ENCODE data around the gene ZFP3. TPM values are rescaled to one million over a fixed set of nuclear protein-coding genes. Genes with fewer than 3 reads are reported as not detected.
"Not testable (repeated sequence)": the region's sequence is repeated elsewhere in the genome, so short reads cannot be mapped to it uniquely, and the experiment has no call there.

ZFP3 gene
- total RNA-seq, 1 donor from 2014 or later: 0.12 TPM

DNA sequence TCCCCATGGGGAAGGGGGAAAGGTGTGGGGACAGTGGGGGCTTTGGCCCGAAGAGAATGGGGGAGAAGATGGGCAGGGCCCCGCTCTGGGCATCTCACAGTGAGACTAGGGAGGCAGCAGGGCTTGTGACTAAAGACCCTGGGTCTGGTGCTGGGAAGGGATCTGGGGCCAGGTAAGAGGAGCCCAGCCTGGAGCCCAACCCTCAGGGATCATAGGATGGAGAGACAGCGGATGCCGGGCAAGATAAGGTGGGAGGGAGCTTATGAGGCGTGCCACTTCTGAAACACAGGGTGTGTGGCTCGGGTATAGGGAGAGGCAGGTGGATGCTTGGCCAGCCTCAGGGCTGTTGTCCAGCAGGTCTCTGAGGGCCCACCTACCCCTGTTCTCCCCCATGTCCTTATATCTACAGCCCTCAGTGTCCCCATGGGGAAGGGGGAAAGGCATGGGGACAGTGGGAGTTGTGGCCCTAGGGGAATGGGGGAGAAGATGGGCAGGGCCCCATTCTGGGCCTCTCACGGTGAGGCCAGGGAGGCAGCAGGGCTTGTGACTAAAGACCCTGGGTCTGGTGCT lies 53.0 kb downstream of the ZFP3 start:
- no peak overlapping the region for H3K4me3 Mint-ChIP-seq
- TF ChIP-seq, protein P1, sequence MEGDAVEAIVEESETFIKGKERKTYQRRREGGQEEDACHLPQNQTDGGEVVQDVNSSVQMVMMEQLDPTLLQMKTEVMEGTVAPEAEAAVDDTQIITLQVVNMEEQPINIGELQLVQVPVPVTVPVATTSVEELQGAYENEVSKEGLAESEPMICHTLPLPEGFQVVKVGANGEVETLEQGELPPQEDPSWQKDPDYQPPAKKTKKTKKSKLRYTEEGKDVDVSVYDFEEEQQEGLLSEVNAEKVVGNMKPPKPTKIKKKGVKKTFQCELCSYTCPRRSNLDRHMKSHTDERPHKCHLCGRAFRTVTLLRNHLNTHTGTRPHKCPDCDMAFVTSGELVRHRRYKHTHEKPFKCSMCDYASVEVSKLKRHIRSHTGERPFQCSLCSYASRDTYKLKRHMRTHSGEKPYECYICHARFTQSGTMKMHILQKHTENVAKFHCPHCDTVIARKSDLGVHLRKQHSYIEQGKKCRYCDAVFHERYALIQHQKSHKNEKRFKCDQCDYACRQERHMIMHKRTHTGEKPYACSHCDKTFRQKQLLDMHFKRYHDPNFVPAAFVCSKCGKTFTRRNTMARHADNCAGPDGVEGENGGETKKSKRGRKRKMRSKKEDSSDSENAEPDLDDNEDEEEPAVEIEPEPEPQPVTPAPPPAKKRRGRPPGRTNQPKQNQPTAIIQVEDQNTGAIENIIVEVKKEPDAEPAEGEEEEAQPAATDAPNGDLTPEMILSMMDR (conservative IDR thresholded peaks at IDR 0.05): no peak
- no peak for DNase-seq (ENCODE audit: low read depth, low spot score)
- H3K9me3 Mint-ChIP-seq: no peaks in the 10 kb centered on the region
- H3K4me1 Mint-ChIP-seq: no peaks in the 10 kb centered on the region
- no peaks in the 10 kb centered on the region for H3K27me3 Mint-ChIP-seq (ENCODE audit: low read depth)
- no peak overlapping the region for H3K27ac Mint-ChIP-seq (ENCODE audit: unreplicated experiment)
- H3K36me3 Mint-ChIP-seq (ENCODE audit: low read depth): no peaks in the 10 kb centered on the region

DNA sequence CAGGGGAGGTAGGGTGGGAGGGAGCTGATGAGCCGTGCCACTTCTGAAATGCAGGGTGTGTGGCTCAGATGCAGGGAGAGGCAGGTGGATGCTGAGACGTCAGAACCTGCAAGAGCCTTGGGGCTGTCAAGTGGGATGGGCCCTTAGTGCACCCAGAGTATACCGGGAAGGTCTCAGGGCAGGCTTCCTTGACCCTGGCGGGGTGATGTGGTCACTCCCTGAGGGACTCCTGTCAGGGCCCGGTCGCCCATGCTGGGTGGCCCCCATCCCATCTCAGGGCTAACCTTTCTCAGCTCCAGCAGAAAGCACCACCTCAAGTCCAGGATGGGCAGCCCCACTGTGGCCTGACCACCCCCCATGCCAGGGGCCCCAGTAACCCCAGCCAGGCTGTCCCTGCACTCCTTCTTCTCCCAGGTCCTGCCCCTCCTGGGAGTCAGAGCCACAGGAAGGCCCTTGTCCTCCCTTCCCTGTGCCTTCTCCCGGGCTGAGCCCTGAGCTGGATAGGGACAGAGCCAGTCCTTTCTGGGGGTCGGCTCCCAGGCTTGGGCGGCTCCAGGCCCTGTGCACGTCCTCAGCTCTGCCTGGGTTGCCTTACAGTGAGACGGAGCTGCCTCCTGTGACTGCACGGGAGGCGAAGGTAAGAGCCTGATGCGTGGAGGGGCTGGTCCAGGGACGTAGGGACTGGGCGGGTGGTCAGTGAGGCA lies 53.7 kb downstream of the ZFP3 start:
- H3K27me3 Mint-ChIP-seq (ENCODE audit: low read depth); H3K9me3 Mint-ChIP-seq; H3K36me3 Mint-ChIP-seq (ENCODE audit: low read depth); H3K4me1 Mint-ChIP-seq; H3K27ac Mint-ChIP-seq (ENCODE audit: unreplicated experiment); H3K4me3 Mint-ChIP-seq; DNase-seq (ENCODE audit: low read depth, low spot score): not testable (repeated sequence)

DNA sequence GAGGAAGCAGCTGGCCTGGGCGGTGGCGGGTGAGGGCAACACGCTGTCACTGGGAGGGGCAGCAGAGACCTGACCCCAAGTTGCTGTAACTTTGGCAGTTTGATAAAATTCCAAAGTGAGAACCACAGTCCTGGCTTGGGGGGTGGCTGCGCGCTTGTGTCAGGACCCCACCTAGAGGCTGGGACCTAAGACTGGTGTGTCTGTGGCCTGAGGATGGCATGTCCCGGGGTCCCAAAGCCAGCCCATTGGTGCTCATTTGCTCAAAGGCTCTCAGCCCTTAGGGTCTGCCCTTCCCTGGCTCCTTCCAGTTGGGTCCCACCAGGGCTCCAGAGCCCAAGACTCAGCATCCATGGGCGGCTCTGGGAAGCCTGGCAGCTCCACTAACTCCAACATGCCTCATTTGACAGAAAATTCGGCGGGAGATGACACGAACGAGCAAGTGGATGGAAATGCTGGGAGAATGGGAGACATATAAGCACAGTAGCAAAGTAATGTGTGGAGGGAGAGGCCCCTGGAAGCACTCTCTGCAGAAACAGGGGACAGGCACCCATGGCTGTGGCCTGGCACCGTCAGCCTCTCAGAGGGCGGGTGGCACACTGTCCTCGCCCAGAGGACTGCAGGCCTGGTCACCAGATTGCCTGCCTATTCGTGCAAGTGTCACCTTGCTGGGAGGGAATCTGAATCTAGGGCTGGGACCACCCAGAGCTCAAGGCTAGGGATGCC lies 54.4 kb downstream of the ZFP3 start:
- H3K9me3 Mint-ChIP-seq; H3K27me3 Mint-ChIP-seq (ENCODE audit: low read depth); H3K36me3 Mint-ChIP-seq (ENCODE audit: low read depth); H3K4me1 Mint-ChIP-seq; DNase-seq (ENCODE audit: low read depth, low spot score); H3K4me3 Mint-ChIP-seq; H3K27ac Mint-ChIP-seq (ENCODE audit: unreplicated experiment): not testable (repeated sequence)

DNA sequence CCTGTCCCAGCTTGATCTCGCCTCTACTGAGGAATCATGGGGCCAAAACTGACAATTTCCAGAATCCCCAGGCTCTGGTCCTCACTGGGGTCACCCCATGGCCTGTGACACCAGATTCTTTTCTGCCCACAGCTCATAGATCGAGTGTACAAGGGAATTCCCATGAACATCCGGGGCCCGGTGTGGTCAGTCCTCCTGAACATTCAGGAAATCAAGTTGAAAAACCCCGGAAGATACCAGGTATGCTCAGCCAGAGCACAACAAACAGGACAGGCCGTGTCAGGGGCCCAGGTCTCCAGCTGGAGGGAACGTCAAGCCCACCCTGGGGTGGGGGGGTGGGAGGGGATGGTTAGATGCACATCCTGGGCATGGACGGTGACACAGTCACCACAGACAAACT lies 55.0 kb downstream of the ZFP3 start:
- no peaks in the 10 kb centered on the region for H3K36me3 Mint-ChIP-seq (ENCODE audit: low read depth)
- no peak overlapping the region for H3K27ac Mint-ChIP-seq (ENCODE audit: unreplicated experiment)
- H3K27me3 Mint-ChIP-seq (ENCODE audit: low read depth): no peaks in the 10 kb centered on the region
- no peaks in the 10 kb centered on the region for H3K4me1 Mint-ChIP-seq
- TF ChIP-seq, protein P1 (conservative IDR thresholded peaks at IDR 0.05): no peak
- DNase-seq (ENCODE audit: low read depth, low spot score): no peak
- H3K4me3 Mint-ChIP-seq: no peak overlapping the region
- no peaks in the 10 kb centered on the region for H3K9me3 Mint-ChIP-seq

DNA sequence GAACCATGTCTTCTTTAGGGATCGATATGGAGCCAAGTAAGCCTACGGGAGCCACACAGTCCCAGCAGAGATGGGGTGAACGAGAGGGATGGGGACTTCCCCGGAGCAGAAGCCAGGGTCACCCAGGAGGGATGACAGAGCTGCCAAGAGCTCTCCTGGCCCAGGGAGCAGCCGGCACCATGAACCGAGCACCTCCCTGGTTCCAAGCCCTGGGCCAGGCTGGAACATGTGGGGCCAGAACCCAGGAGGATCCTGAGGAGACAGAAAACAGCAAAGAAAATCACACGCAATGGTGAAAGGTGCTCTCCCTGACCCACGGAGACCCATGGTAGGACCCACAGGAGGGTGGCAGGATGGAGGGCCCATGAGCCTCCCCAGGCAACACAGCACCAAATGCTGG lies 55.7 kb downstream of the ZFP3 start:
- DNase-seq (ENCODE audit: low read depth, low spot score); H3K4me1 Mint-ChIP-seq; H3K36me3 Mint-ChIP-seq (ENCODE audit: low read depth): not testable (repeated sequence)

DNA sequence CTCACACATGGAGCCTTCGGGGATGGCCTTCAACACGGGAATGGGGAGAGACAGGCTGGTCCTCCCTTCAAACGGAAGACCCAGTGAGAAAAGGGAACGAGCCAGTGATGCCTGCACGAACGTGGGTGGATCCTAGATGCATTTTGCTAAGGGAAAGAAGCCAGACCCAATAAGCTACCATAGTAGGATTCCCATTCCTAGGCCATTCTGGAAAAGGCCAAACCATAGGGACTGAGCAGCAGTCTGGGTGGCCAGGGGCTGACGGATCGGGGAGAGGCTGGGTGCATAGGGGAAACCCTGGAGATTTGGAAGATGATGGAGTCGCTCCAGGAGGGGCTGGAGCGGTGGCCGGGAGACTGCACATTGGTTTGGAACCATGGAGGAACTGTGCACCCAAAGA lies 56.3 kb downstream of the ZFP3 start:
- not testable (repeated sequence) for H3K4me1 Mint-ChIP-seq; H3K27ac Mint-ChIP-seq (ENCODE audit: unreplicated experiment); H3K9me3 Mint-ChIP-seq; H3K4me3 Mint-ChIP-seq; DNase-seq (ENCODE audit: low read depth, low spot score); H3K27me3 Mint-ChIP-seq (ENCODE audit: low read depth); H3K36me3 Mint-ChIP-seq (ENCODE audit: low read depth)

More for the DNA sequence above, 55.7 kb downstream of the ZFP3 start:
- H3K9me3 Mint-ChIP-seq; H3K27ac Mint-ChIP-seq (ENCODE audit: unreplicated experiment); H3K4me3 Mint-ChIP-seq; H3K27me3 Mint-ChIP-seq (ENCODE audit: low read depth): not testable (repeated sequence)

DNA sequence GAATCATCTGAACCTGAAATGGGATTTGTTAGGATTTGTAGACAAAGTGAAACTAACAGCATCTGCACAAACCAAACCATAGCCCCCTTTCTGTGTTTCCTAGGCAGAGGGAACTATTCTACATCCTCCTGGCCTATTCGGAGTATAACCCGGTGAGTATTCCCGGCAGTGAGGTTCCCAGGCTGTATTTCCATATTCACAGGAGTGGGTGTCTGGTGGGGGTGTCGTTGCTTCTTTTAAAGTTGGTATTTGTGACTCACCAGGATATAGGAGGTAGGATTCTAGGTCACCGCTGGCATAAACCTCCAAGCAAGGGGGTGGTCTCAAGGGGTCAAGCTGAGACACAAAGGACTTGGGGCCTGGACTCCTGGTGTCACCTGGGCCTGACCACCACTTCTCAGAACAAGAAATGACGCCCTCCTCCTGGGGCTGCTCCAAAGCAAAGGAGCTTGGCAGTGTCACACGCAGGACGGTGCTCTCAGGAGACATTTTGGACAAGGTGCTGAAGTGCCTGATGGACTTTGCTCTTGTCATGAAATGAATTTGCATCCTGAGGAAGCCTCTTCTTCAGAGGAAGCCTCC lies 57.0 kb downstream of the ZFP3 start:
- not testable (repeated sequence) for H3K27me3 Mint-ChIP-seq (ENCODE audit: low read depth); H3K36me3 Mint-ChIP-seq (ENCODE audit: low read depth); H3K9me3 Mint-ChIP-seq; DNase-seq (ENCODE audit: low read depth, low spot score); H3K4me3 Mint-ChIP-seq; H3K4me1 Mint-ChIP-seq; H3K27ac Mint-ChIP-seq (ENCODE audit: unreplicated experiment)

Measured in neural crest cell (in vitro differentiated cells).